GM19351 (cell line): ENCODE measurements around the gene SMAD5.

Experiments
- ATAC-seq: cut with Tn5 transposase; IDR thresholded peaks from one replicate; pipeline ENCODE4 v1.9.1; 2021; ENCODE audit warnings: mild to moderate bottlenecking, moderate library complexity; ENCODE audit not compliant: unreplicated experiment

The SMAD5 gene

GRCh38 chr5:136153581-136154236 is 21.1 kb downstream of the SMAD5 start:
- ATAC-seq, result no peak

GRCh38 chr5:136155078-136155477 is 22.4 kb downstream of the SMAD5 start:
- ATAC-seq, result no peak

GRCh38 chr5:136155761-136156160 is 23.1 kb downstream of the SMAD5 start:
- no peak for ATAC-seq

GRCh38 chr5:136157514-136157913 is 24.9 kb downstream of the SMAD5 start:
- ATAC-seq, result no peak

GRCh38 chr5:136159457-136159856 is 26.8 kb downstream of the SMAD5 start:
- ATAC-seq, result no peak

GRCh38 chr5:136162008-136162407 is 29.4 kb downstream of the SMAD5 start:
- no peak for ATAC-seq

- ATAC-seq, result peak; percentile 52
These were observed 31.6 kb downstream of the SMAD5 start for GRCh38 chr5:136164226-136164625.

- ATAC-seq, result peak; percentile 62
These were observed 34.3 kb downstream of the SMAD5 start for GRCh38 chr5:136166909-136167308.

GRCh38 chr5:136169218-136169617 is 36.6 kb downstream of the SMAD5 start:
- no peak for ATAC-seq

- ATAC-seq, result peak; percentile 84
These were observed 41.5 kb downstream of the SMAD5 start for GRCh38 chr5:136174021-136174659.

GRCh38 chr5:136182618-136183017 is 50.0 kb downstream of the SMAD5 start:
- ATAC-seq, result no peak

GRCh38 chr5:136185974-136186665 is 53.5 kb downstream of the SMAD5 start:
- no peak for ATAC-seq

- no peak for ATAC-seq
These were observed 54.2 kb downstream of the SMAD5 start for GRCh38 chr5:136186796-136187195.

GRCh38 chr5:136188859-136189258 is 56.2 kb downstream of the SMAD5 start:
- no peak for ATAC-seq

- ATAC-seq, result no peak
These were observed 57.6 kb downstream of the SMAD5 start for GRCh38 chr5:136190091-136190720.

GRCh38 chr5:136190904-136191303 is 58.3 kb downstream of the SMAD5 start:
- no peak for ATAC-seq

- no peak for ATAC-seq
These were observed 58.8 kb downstream of the SMAD5 start for GRCh38 chr5:136191304-136192014.

GRCh38 chr5:136192015-136192525 is 59.4 kb downstream of the SMAD5 start:
- ATAC-seq, result no peak

GRCh38 chr5:136192526-136193321 is 60.1 kb downstream of the SMAD5 start, which contains the start of gene SMIM32:
Gene SMIM32, minus strand, starts transcription at chr5:136193162. Its CDS starts 638 bp downstream, at chr5:136192524.
- no peak for ATAC-seq
